IPS-15b (cell line): ENCODE results near the gene CTDP1.

Experiments
- H3K27me3 ChIP-seq: one replicate; pipeline ENCODE4 v1.6.1; 2013; ENCODE audit warnings: low read length; ENCODE audit not compliant: control insufficient read depth, insufficient read depth
- H3K36me3 ChIP-seq: one replicate; pipeline ENCODE4 v1.6.1; 2013; ENCODE audit warnings: low read length; ENCODE audit not compliant: control insufficient read depth, insufficient read depth
- H3K4me1 ChIP-seq: one replicate; pipeline ENCODE4 v1.6.1; 2013; ENCODE audit warnings: mild to moderate bottlenecking, low read length; ENCODE audit not compliant: control insufficient read depth, insufficient read depth
- H3K4me3 ChIP-seq: one replicate; pipeline ENCODE4 v1.5.1; 2013; ENCODE audit warnings: low read depth, low read length
- H3K9ac ChIP-seq: one replicate; pipeline ENCODE4 v1.6.1; 2013; ENCODE audit warnings: low read depth, mild to moderate bottlenecking, low read length
- H3K9me3 ChIP-seq: one replicate; pipeline ENCODE4 v1.6.1; 2013; ENCODE audit warnings: mild to moderate bottlenecking, low read length; ENCODE audit not compliant: control insufficient read depth, insufficient read depth

Gene CTDP1

DNA sequence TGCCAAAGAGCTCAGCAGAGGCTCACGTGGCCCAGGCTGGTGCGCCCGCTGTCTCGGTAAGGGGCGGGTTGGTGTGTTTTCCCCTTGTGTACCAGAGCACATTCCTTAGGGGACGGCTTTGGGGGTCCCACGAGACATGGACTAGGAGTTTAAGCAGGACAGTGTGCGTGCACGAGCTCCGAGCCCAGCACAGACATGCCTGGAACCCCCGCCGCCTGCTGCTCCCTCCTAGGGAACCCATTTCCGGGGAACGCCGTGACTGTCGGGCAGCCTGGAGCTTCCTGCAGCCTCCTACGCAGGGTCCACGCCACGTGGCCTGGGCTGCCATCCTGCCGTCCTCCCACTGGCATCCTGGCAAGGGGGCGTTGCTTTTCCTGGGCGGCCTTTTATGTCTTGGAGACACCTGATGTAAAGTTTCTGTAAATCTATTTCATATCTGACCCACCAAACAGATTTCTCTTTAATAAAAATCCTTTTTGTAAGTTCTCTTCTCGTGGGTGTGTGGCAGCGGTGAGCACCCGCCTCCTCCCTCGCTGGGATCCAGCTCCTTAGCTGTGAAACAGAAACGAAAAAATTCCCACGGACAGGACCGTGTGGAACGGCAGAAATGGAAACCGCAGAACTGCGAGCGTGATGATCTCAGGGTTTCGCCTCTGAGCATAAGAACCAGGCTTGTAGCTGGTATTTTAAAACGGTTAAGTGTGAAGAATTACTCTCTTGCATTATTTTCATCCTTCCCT, 74.6 kb downstream of the CTDP1 start:
- no peaks in the 10 kb centered on the region for H3K4me1 ChIP-seq
- no peaks in the 10 kb centered on the region for H3K9me3 ChIP-seq
- H3K36me3 ChIP-seq: peaks cover 23% of the 10 kb centered on the region
- H3K4me3 ChIP-seq: no peak overlapping the region
- H3K27me3 ChIP-seq: no peaks in the 10 kb centered on the region
- H3K9ac ChIP-seq: no peak overlapping the region

DNA sequence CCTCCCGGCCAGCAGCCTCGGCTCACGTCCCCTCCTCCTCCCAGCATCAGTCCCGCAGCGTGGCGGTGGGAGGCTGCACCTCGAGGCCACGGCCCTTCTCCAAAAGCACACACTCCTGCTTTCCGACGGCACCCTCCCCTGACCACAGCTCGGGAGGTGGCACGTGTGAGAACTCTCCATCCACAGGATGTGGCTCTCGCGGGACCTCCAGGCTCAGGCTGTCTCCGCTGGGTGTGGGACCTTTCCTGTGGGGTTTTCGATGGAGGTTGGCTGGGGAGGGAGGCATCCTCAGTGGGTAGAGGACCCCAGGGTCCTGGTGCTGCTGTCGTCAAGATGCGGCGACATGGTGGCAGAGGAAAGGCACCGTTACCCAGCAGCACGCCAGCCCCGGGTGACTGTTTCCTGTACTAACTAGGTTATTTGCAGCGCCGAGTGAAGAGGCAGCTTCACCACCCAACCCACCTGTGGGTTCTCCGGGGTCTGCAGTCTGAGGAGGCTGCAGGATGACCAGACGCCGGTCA, 75.3 kb downstream of the CTDP1 start:
- Histone ChIP-seq H3K9ac (no peak overlapping the region), H3K36me3 (peaks cover 19% of the 10 kb centered on the region), H3K27me3 (no peaks in the 10 kb centered on the region), H3K4me1 (no peaks in the 10 kb centered on the region), H3K4me3 (no peak overlapping the region), H3K9me3 (no peaks in the 10 kb centered on the region)

- no peaks in the 10 kb centered on the region for H3K27me3 ChIP-seq
- peaks cover 19% of the 10 kb centered on the region for H3K36me3 ChIP-seq
- H3K4me1 ChIP-seq: no peaks in the 10 kb centered on the region
- no peaks in the 10 kb centered on the region for H3K9me3 ChIP-seq
- H3K4me3 ChIP-seq: no peak overlapping the region
- no peak overlapping the region for H3K9ac ChIP-seq
Observed at GRCh38 chr18:79755496-79756142, 76.0 kb downstream of the CTDP1 start.

GRCh38 chr18:79756143-79756500, 76.5 kb downstream of the CTDP1 start:
- H3K4me3 ChIP-seq: no peak overlapping the region
- no peaks in the 10 kb centered on the region for H3K4me1 ChIP-seq
- H3K36me3 ChIP-seq: peaks cover 19% of the 10 kb centered on the region
- H3K27me3 ChIP-seq: no peaks in the 10 kb centered on the region
- no peak overlapping the region for H3K9ac ChIP-seq
- H3K9me3 ChIP-seq: no peaks in the 10 kb centered on the region

DNA sequence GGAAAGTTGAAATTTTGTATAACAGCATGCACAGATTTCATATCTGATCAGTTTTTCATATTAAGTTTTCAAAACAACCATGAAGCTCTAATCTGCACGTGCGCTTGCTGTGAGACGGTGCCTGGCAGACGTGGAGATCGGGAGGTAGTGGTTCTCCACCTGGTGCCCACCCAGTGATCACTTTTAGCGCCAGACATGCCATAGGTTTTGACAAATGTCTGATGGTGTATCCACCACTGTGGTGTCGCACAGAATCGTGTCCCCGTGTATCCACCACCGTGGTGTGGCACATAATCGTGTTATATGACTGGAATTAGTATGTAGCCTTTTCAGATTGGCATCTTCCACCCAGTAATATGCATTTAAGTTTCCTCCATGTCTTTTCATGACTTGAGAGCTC, 77.2 kb downstream of the CTDP1 start:
- Histone ChIP-seq H3K36me3 (peaks cover 19% of the 10 kb centered on the region), H3K27me3 (no peaks in the 10 kb centered on the region), H3K4me1 (no peaks in the 10 kb centered on the region), H3K9me3 (no peaks in the 10 kb centered on the region), H3K4me3 (no peak overlapping the region), H3K9ac (no peak overlapping the region)

DNA sequence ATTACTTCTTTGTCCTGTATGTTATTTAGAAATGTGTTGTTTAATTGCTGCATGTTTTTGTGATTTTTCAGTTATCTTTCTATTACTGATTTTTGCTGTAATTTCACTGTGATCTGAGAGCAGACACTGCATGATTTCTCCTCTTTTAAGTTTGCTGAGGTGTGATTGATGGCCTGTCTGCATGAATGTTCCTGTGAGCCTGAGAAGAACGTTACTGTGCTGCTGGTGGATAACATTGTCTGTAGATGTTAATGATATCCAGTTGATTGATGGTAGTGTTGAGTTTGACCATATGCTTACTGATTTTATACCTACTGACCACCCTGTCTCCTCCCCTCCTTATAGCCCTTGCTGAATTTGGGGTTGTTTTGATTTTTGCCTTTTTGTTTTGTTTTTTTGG, 80.7 kb downstream of the CTDP1 start:
- H3K36me3 ChIP-seq: no peaks in the 10 kb centered on the region
- no peaks in the 10 kb centered on the region for H3K9me3 ChIP-seq
- H3K4me3 ChIP-seq: no peak overlapping the region
- no peaks in the 10 kb centered on the region for H3K4me1 ChIP-seq
- H3K9ac ChIP-seq: no peak overlapping the region
- H3K27me3 ChIP-seq: no peaks in the 10 kb centered on the region

DNA sequence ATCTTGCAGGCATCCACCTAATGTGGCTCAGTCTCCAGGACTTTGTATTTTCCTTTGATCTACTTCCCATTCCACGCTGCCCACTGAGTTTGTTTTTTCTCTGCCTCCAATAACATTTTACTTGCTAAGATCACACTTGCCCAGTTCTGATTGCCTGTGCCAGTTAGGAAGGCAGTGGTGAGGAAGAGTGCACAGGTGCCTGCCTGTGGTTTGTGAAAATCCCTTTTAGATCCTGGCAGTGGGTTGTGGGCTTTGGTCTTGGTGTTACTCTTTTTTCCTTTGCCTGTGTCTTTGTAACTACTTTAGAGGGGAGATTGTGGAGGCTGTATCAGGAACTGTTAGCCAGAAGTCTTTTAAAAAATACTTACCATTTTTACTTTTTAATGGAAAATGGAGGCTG, 81.3 kb downstream of the CTDP1 start:
- no peaks in the 10 kb centered on the region for H3K9me3 ChIP-seq
- H3K36me3 ChIP-seq: no peaks in the 10 kb centered on the region
- no peaks in the 10 kb centered on the region for H3K27me3 ChIP-seq
- H3K9ac ChIP-seq: no peak overlapping the region
- no peak overlapping the region for H3K4me3 ChIP-seq
- no peaks in the 10 kb centered on the region for H3K4me1 ChIP-seq

GRCh38 chr18:79763407-79763806, 83.8 kb downstream of the CTDP1 start:
- Histone ChIP-seq H3K36me3 (no peaks in the 10 kb centered on the region), H3K9ac (no peak overlapping the region), H3K27me3 (no peaks in the 10 kb centered on the region), H3K4me1 (no peaks in the 10 kb centered on the region), H3K4me3 (no peak overlapping the region), H3K9me3 (no peaks in the 10 kb centered on the region)

- no peak overlapping the region for H3K4me3 ChIP-seq
- no peaks in the 10 kb centered on the region for H3K36me3 ChIP-seq
- no peaks in the 10 kb centered on the region for H3K27me3 ChIP-seq
- H3K9me3 ChIP-seq: no peaks in the 10 kb centered on the region
- H3K4me1 ChIP-seq: no peaks in the 10 kb centered on the region
- no peak overlapping the region for H3K9ac ChIP-seq
Observed at GRCh38 chr18:79764131-79764530, 84.5 kb downstream of the CTDP1 start.

GRCh38 chr18:79765491-79766245, 86.1 kb downstream of the CTDP1 start:
- no peak overlapping the region for H3K4me3 ChIP-seq

DNA sequence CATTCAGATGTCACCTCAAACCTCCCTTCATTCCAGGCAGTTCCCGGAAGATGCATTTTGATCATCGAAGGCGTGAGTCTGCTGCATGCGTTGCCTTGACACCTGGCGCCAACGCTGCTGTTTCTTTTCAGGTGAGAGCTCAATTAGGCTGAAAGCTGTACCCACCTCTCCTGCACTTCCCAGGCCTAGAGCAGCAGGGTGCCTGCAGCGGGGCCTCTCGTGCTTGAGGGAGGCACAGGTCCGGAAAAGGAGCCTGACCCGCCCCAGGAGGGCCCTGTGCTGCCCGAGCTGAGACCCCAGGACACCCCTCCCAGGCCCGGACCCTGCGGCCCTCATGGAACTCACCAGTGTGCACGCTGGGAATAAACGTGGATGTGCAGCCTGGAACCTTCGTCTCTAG, 86.7 kb downstream of the CTDP1 start:
- H3K4me3 ChIP-seq: no peak overlapping the region
- no peaks in the 10 kb centered on the region for H3K27me3 ChIP-seq
- no peaks in the 10 kb centered on the region for H3K4me1 ChIP-seq
- no peak overlapping the region for H3K9ac ChIP-seq
- no peaks in the 10 kb centered on the region for H3K36me3 ChIP-seq
- H3K9me3 ChIP-seq: no peaks in the 10 kb centered on the region

More at GRCh38 chr18:79765491-79766245, 86.1 kb downstream of the CTDP1 start:
- H3K9ac ChIP-seq: no peak overlapping the region
- no peaks in the 10 kb centered on the region for H3K4me1 ChIP-seq
- H3K27me3 ChIP-seq: no peaks in the 10 kb centered on the region
- no peaks in the 10 kb centered on the region for H3K9me3 ChIP-seq
- no peaks in the 10 kb centered on the region for H3K36me3 ChIP-seq
